Retina (tissue), 1 donor: ENCODE results near the gene ANTXRL.
"Not testable (repeated sequence)": the region's sequence is repeated elsewhere in the genome, so short reads cannot be mapped to it uniquely, and the experiment has no call there.

Source experiments
- DNase-seq: peaks from one replicate; pipeline ENCODE4 v3.0.0-alpha.2; 2016

The ANTXRL gene

DNA sequence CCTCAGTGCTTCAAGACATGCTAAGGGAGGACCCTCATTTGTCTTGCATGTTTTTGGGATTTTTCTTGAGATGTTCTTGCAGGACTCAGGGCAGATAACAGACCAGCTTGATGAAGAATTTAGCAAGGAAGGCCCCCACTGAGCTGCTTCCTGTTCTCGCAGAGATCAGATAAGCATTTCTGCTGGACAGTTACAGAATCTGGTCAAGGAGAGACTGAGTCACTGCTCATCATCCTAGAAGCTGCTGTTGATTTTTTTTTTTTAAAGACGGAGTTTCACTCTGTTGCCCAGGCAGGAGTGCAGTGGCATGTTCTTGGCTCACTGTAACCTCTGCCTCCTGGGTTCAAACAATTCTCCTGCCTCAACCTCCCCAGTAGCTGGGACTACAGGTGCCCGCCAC is 87.6 kb downstream of the ANTXRL start:
- not testable (repeated sequence) for DNase-seq

DNA sequence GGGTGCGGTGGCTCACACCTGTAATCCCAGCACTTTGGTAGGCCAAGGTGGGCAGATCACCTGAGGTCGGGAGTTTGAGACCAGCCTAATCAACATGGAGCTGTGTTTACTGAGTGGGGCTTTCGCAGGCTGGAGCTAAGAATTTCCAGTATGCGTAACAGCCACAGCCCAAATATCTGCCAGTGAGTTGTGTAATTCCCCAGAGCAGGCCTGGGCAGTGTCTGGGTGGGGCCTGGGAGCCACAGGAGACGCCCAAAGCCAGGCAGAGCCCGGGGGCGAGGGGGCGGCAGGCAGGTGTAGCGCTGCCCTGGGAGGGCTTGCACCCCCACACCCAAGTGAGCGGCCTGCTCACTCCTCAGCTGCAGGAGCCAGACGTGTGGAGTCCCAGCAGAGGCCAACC is 88.6 kb downstream of the ANTXRL start, which contains the start of gene ANXA8L1:
Gene ANXA8L1 (plus strand): TSS at position 371 of the 400 bp plus-strand sequence. CDS start 76 bp downstream, outside the sequence.
- not testable (repeated sequence) for DNase-seq

DNA sequence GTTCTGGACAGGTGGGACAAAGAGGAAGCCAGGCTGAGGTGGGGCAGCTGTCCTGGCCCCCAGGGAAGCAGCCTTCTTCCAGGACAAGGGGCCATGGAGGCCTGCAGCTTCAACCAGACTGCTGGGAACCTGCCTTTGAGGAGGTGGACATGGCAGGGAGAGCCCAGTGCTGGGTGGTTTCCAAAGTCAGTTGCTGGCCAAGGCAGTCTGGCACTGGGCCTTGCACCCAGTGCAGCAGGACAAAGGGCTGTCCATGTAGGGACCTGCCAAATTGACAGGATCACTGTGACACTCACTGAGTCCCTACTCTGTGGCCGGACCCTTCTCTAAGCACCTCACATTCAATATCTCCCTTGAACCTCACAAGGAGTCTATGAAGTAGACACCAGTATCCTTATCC is 90.2 kb downstream of the ANTXRL start:
- not testable (repeated sequence) for DNase-seq

DNA sequence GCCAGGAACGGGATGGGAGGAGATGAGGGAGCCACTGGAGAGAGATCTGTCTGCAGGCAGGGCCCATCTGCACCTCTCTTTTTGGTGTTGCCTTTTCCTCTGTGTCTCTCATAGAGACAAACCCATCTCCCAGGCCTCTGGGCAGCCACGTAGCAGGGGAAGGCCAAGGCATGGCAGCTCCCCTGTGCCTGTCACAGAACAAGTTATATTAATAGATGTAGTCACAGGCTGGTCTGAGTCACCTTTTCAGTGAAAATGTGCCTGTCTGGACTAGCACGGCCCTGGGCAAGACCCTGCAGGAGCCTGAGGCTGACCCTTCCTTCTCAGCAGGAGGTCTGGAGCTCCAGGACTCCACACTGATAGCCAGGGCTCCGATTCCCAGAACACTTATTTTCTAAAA is 90.9 kb downstream of the ANTXRL start:
- DNase-seq: not testable (repeated sequence)

DNA sequence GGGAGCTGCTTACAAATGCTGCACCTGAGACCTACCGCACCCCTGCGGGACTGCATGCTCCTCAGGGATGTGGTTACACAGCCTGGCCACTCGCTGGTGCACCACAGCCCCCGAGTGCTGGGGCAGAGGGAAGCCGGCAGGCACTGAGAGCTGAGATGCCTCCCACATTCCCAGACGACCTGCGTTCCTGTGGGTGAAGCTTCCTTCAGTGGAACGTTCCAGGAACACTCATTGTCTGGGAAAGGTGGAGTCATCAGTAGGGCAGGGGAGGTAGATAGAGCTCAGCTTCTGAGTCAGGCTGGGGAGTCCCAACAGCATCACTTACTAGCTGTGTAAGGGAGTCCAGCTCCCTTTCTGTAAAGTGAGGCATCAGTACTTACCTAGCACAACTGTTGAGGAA is 91.3 kb downstream of the ANTXRL start:
- DNase-seq: not testable (repeated sequence)

DNA sequence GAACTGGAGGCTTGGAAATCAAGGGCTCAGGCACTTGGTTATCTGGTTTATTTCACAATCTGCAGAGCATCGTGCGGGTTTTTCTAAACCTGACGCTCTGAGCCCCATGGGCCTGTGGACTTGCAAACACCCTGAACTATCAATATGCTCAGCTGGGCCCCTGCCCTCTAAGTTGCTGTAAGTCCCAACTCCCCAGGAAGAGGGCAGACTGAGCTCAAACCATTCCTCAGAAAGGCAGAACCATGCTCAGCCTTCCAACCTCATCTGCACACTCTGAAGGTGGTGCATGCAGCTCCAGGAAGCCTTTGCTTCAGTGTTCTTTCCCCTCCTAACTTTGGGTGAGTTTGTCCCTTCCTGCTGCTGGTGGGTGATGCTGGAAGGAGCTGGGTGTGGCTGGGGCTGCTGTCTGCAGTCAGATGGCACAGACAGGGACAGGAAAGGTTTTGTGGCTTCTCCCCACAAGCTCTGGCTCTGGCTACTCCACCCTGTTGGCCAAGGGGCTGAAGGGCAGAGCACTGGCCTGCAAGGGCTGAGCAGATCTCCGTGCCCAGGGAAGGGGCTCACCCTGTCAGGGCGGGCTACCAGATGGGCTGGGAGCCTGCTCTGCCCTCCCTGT is 92.5 kb downstream of the ANTXRL start:
- DNase-seq: not testable (repeated sequence)
